MM.1S (cell line): Measurements from ENCODE around the gene TUBGCP5.

ENCODE experiments used
- EZH2 ChIP-seq: fragments of 300-600 bp; sonication (generic); optimal IDR thresholded peaks from 2 replicates; pipeline ENCODE3; 2017; ENCODE audit warnings: low read depth, mild to moderate bottlenecking, antibody characterized with exemption, low read length, mixed read lengths
- EZH2phosphoT487 ChIP-seq: fragments of 300-600 bp; sonication (generic); IDR thresholded peaks from 2 replicates; pipeline ENCODE4 v1.6.1; 2018; ENCODE audit warnings: antibody characterized with exemption, low read length
- TF ChIP-seq, protein P1 (sequence below): fragments of 300-600 bp; sonication (generic); IDR thresholded peaks from 2 replicates; pipeline ENCODE4 v1.5.1; 2016; ENCODE audit warnings: antibody characterized with exemption, low read length, mixed read lengths

DNA sequence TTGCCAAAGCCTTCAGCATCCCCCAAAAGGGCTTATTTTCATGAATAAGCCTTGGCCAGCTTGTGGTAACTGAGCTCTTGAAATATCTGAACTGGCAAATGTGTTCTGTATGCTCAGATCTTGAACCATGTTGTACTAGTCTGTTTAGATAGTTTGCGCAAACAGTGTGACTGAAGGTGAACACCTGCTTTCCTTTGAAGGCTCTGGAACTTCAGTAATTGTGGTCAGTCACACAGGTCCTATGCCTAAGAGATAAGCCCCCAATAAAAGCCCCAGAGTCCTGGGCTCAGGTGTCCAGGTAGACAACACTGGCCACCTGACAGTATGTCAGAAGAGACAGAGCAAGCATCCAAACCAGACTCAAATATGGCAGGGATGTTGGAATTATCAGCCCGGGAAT is 5.4 kb downstream of the TUBGCP5 start:
- TF ChIP-seq, protein P1, sequence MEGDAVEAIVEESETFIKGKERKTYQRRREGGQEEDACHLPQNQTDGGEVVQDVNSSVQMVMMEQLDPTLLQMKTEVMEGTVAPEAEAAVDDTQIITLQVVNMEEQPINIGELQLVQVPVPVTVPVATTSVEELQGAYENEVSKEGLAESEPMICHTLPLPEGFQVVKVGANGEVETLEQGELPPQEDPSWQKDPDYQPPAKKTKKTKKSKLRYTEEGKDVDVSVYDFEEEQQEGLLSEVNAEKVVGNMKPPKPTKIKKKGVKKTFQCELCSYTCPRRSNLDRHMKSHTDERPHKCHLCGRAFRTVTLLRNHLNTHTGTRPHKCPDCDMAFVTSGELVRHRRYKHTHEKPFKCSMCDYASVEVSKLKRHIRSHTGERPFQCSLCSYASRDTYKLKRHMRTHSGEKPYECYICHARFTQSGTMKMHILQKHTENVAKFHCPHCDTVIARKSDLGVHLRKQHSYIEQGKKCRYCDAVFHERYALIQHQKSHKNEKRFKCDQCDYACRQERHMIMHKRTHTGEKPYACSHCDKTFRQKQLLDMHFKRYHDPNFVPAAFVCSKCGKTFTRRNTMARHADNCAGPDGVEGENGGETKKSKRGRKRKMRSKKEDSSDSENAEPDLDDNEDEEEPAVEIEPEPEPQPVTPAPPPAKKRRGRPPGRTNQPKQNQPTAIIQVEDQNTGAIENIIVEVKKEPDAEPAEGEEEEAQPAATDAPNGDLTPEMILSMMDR: no peak
- TF ChIP-seq EZH2phosphoT487 (no peak), EZH2 (no peak)
